K562 (cell line): ENCODE measurements around the gene HOXD13. TPM values are rescaled to one million over a fixed set of nuclear protein-coding genes. Genes with fewer than 3 reads are reported as not detected.

Source experiments
- ATAC-seq: fragments of 200-7000 bp; cut with Tn5 transposase; 3 replicates; pipeline ENCODE4 v1.9.1; 2020; ENCODE audit warnings: moderate library complexity
- BruUV-seq: library from RNA; stranded (reverse); fragments of 400-500 nt; replicated peaks from 2 replicates; lab custom pipeline; 2021; lab: Mats Ljungman, UMichigan
- CTCF ChIA-PET: fragments of 300-600 bp; formaldehyde crosslinking; extraction: SDS; loops from one replicate; lab custom pipeline; 2021; ENCODE audit warnings: low intra/inter-chr PET ratio; lab: Yijun Ruan, JAX
- POLR2A ChIA-PET: fragments of 300-600, 350-650 bp; sonication (Branson Sonifier 250); formaldehyde crosslinking; extraction: SDS; loops from one replicate; lab custom pipeline; 2021; ENCODE audit warnings: antibody characterized with exemption, inconsistent platforms; lab: Yijun Ruan, JAX
- DNase-seq, 4 experiments: peaks; one replicate each; pipeline versions ENCODE4 v3.0.0 to v3.0.0-alpha.2; 2011 to 2018; ENCODE audit warnings: low spot score in 3 of 4, mixed read lengths in 3 of 4; ENCODE audit errors: extremely low read depth in 1 of 4
- FAIRE-seq: peaks from 2 replicates; lab custom pipeline; 2011; peaks lifted over from hg19 to GRCh38; lab: Jason Lieb, UNC
- H2AFZ ChIP-seq: 2 replicates; pipeline ENCODE4 v1.6.0; 2011; ENCODE audit warnings: low read depth, low read length, control low read depth, inconsistent platforms
- H3K27ac ChIP-seq: fragments of 200-600 bp; 3 replicates; pipeline ENCODE4 v1.8.0; 2011; ENCODE audit warnings: low read depth, mild to moderate bottlenecking, control low read depth, inconsistent platforms, low read length, moderate library complexity, mixed read lengths; ENCODE audit errors: extremely low read depth
- H3K27me3 ChIP-seq, 2 experiments: fragments of 300-600 bp in 1 of 2; 2 replicates in 1 of 2; 3 replicates in 1 of 2; pipeline versions ENCODE4 v1.6.0 to v1.8.0; 2011; ENCODE audit warnings: inconsistent platforms in 2 of 2, low read length in 2 of 2, mild to moderate bottlenecking in 1 of 2, mixed read lengths in 1 of 2, moderate library complexity in 1 of 2; ENCODE audit not compliant: control insufficient read depth in 2 of 2, insufficient read depth in 2 of 2
- H3K36me3 ChIP-seq: fragments of 300-600 bp; 3 replicates; pipeline ENCODE4 v1.8.0; 2011; ENCODE audit warnings: mild to moderate bottlenecking, low read length, inconsistent platforms; ENCODE audit not compliant: control insufficient read depth, insufficient read depth
- H3K4me1 ChIP-seq, 2 experiments: fragments of 200-600 bp in 1 of 2; replicated peaks in 1 of 2; 2 replicates in 1 of 2; 3 replicates in 1 of 2; pipeline versions ENCODE4 v1.5.1 to v1.8.0; 2011; ENCODE audit warnings: inconsistent platforms in 2 of 2, low read length in 2 of 2, mild to moderate bottlenecking in 1 of 2, mixed read lengths in 1 of 2, moderate library complexity in 1 of 2; ENCODE audit not compliant: control insufficient read depth in 2 of 2, insufficient read depth in 2 of 2
- H3K4me2 ChIP-seq: 2 replicates; pipeline ENCODE4 v1.6.1; 2011; ENCODE audit warnings: low read length, control low read depth, inconsistent platforms, mixed read lengths; ENCODE audit not compliant: insufficient read depth
- H3K4me3 ChIP-seq: fragments of 200-600 bp; sonication (generic), shearing (Covaris generic); 2 replicates; pipeline ENCODE4 v1.5.1; 2016; ENCODE audit warnings: control low read depth, inconsistent platforms
- H3K79me2 ChIP-seq: fragments of 200-600 bp; 3 replicates; pipeline ENCODE4 v1.8.0; 2011; ENCODE audit warnings: low read length, inconsistent platforms; ENCODE audit not compliant: control insufficient read depth, insufficient read depth
- H3K9ac ChIP-seq, 2 experiments: 2 replicates each; pipeline versions ENCODE4 v1.6.0 to v1.6.1; 2011; ENCODE audit warnings: low read depth in 2 of 2, low read length in 2 of 2, control low read depth in 1 of 2, inconsistent platforms in 1 of 2, mild to moderate bottlenecking in 1 of 2, mixed read lengths in 1 of 2; ENCODE audit not compliant: insufficient read depth in 1 of 2
- H3K9me1 ChIP-seq: one replicate; pipeline ENCODE4 v1.6.0; 2011; ENCODE audit warnings: inconsistent platforms, mild to moderate bottlenecking, low read length, moderate library complexity; ENCODE audit not compliant: control insufficient read depth, insufficient read depth
- H3K9me3 ChIP-seq: replicated peaks from 2 replicates; pipeline ENCODE4 v1.5.1; 2011; ENCODE audit warnings: low read depth, low read length, inconsistent platforms; ENCODE audit not compliant: control insufficient read depth, insufficient read depth
- H4K20me1 ChIP-seq: replicated peaks from 2 replicates; pipeline ENCODE4 v1.6.1; 2011; ENCODE audit warnings: low read length, inconsistent platforms, mixed read lengths; ENCODE audit not compliant: control insufficient read depth, insufficient read depth
- ARID1B ChIP-seq: fragments of 450-650 bp; IDR thresholded peaks from 2 replicates; pipeline ENCODE4 v1.6.1; 2016; ENCODE audit warnings: antibody characterized with exemption, mild to moderate bottlenecking, inconsistent platforms
- BHLHE40 ChIP-seq: IDR thresholded peaks from 2 replicates; pipeline ENCODE4 v1.6.1; 2011; ENCODE audit warnings: low read length, improper control_type of control experiment
- CTBP1 ChIP-seq: fragments of 450-650 bp; IDR thresholded peaks from 2 replicates; pipeline ENCODE4 v1.6.1; 2016; ENCODE audit warnings: borderline replicate concordance
- GABPB1 ChIP-seq: sonication (generic); formaldehyde crosslinking; IDR thresholded peaks from 2 replicates; pipeline ENCODE4 v1.8.0; 2022; ENCODE audit warnings: mild to moderate bottlenecking, missing genetic modification reagents
- HDAC2 ChIP-seq: fragments of 450-650 bp; IDR thresholded peaks from 2 replicates; pipeline ENCODE4 v1.6.1; 2016; ENCODE audit warnings: mild to moderate bottlenecking
- HMG20A ChIP-seq: fragments of 450-650 bp; formaldehyde crosslinking; conservative IDR thresholded peaks from 2 replicates; pipeline ENCODE4 v1.4.0; 2020; ENCODE audit warnings: mild to moderate bottlenecking, mixed read lengths
- MYC ChIP-seq, 2 experiments: fragments of 250-450 bp in 1 of 2; sonication (Bioruptor Pico) in 1 of 2; IDR thresholded peaks; 2 replicates each; pipeline versions ENCODE4 v1.5.1 to v1.6.1; 2012 to 2021; ENCODE audit warnings: low read depth in 2 of 2, borderline replicate concordance in 1 of 2, improper control_type of control experiment in 1 of 2, low read length in 1 of 2, mild to moderate bottlenecking in 1 of 2, moderate library complexity in 1 of 2
- NR3C1 ChIP-seq: sonication (generic); formaldehyde crosslinking; IDR thresholded peaks from 2 replicates; pipeline ENCODE4 v1.8.1; 2022; ENCODE audit warnings: missing genetic modification reagents
- NRF1 ChIP-seq, 2 experiments: fragments of 450-650 bp; IDR thresholded peaks in 1 of 2; conservative IDR thresholded peaks in 1 of 2; 2 replicates each; pipeline ENCODE4 v1.6.1; 2014; ENCODE audit warnings: mild to moderate bottlenecking in 2 of 2
- POLR2AphosphoS5 ChIP-seq: IDR thresholded peaks from 2 replicates; pipeline ENCODE4 v1.6.1; 2011; ENCODE audit warnings: mild to moderate bottlenecking, low read depth, low read length, moderate library complexity; ENCODE audit not compliant: control insufficient read depth, insufficient read depth
- SMARCB1 ChIP-seq: IDR thresholded peaks from 2 replicates; pipeline ENCODE4 v1.6.1; 2011; ENCODE audit warnings: improper control_type of control experiment, low read depth; ENCODE audit not compliant: insufficient read length
- TOE1 ChIP-seq, 2 experiments: fragments of 450-650 bp in 1 of 2; sonication (generic) in 1 of 2; formaldehyde crosslinking in 1 of 2; IDR thresholded peaks; 2 replicates each; pipeline versions ENCODE4 v1.7.1 to v1.8.0; 2016 to 2022; ENCODE audit warnings: borderline replicate concordance in 2 of 2, mild to moderate bottlenecking in 2 of 2, antibody characterized with exemption in 1 of 2, inconsistent platforms in 1 of 2, low read depth in 1 of 2, missing genetic modification reagents in 1 of 2, moderate library complexity in 1 of 2
- XRCC5 ChIP-seq: fragments of 200-400 bp; formaldehyde crosslinking; IDR thresholded peaks from 2 replicates; pipeline ENCODE4 v1.6.1; 2017; ENCODE audit warnings: low read depth, mild to moderate bottlenecking, low read length
- ZFPM2 ChIP-seq: fragments of 250-450 bp; sonication (Bioruptor Pico); IDR thresholded peaks from 2 replicates; pipeline ENCODE4 v1.5.1; 2022; ENCODE audit warnings: mild to moderate bottlenecking
- ZNF12 ChIP-seq: sonication (generic); formaldehyde crosslinking; IDR thresholded peaks from 2 replicates; pipeline ENCODE4 v1.4.0; 2020; ENCODE audit warnings: mild to moderate bottlenecking, missing genetic modification reagents
- ZNF592 ChIP-seq: fragments of 450-650 bp; IDR thresholded peaks from 2 replicates; pipeline ENCODE4 v1.6.1; 2017; ENCODE audit warnings: antibody characterized with exemption, mild to moderate bottlenecking
- WGBS: fragments of 100-300 bp; shearing (Covaris generic); methylation state at CpG from one replicate; pipeline ENCODE4 v1.1.6; 2016; ENCODE audit warnings: low coverage, mixed read lengths; ENCODE audit not compliant: insufficient coverage; ENCODE audit errors: missing lambda C conversion rate; 5-methylcytosine and 5-hydroxymethylcytosine counted together
- in situ Hi-C: fragments of 300-500 bp; cut with MboI; formaldehyde crosslinking; loops from 4 replicates; pipeline ENCODE4 v1.15.0; 2018; ENCODE audit warnings: inconsistent platforms, mixed read lengths
- intact Hi-C: fragments of 100-400 bp; cut with micrococcal nuclease; formaldehyde crosslinking; loops from 2 replicates; pipeline ENCODE4 v1.14.2; 2022
- polyA plus RNA-seq, 8 experiments: library from polyadenylated mRNA; depleted of rRNA in 4 of 8; stranded (reverse) in 5 of 8; unstranded in 3 of 8; fragments of >200 nt; fragmentation: Nextera tagmentation in 2 of 8; fragmentation: Illumina TruSeq in 1 of 8; extraction: Ambion mirVana in 2 of 8; extraction: Trizol in 1 of 8; gene quantifications; 2 replicates each; pipeline versions ENCODE4 v1.2.1 to v1.2.3, GENCODE V29; 2011 to 2014; ENCODE audit warnings: inconsistent platforms in 1 of 8, missing spikeins in 1 of 8
- total RNA-seq, 7 experiments: library from RNA; depleted of rRNA in 6 of 7; stranded (reverse); fragments of >200 nt in 6 of 7; fragmentation: Illumina TruSeq in 2 of 7; extraction: Trizol in 2 of 7; gene quantifications; 2 replicates each; pipeline versions ENCODE4 v1.2.1 to v1.2.3, GENCODE V29; 2011 to 2021; ENCODE audit warnings: low replicate concordance in 1 of 7

Gene HOXD13
- total and polyA plus RNA-seq, 9 of the 15 experiments (the other 6 are each of a cell fraction or from before 2014, with no cell fraction given): 0.03 to 0.04 TPM; not detected in 7

- in situ Hi-C loops: loop anchor here (25.0 kb wide), 2 partner anchors 678 to 1628 kb away; no protein-coding TSS in a partner anchor
- BruUV-seq: no TSS peak
- H3K9me1 ChIP-seq: no peaks in the 10 kb centered on the region
- TF ChIP-seq POLR2AphosphoS5: no peak
- no peak for TF ChIP-seq ARID1B
- no peak for TF ChIP-seq GABPB1
- no peak for TF ChIP-seq SMARCB1
- no peak for TF ChIP-seq NRF1 (conservative IDR thresholded peaks at IDR 0.05 in 1 of 2, IDR thresholded peaks at IDR 0.05 in 1 of 2)
- no peak for TF ChIP-seq HMG20A (CRISPR knock-in tag)
- TF ChIP-seq HDAC2: no peak
- TF ChIP-seq ZFPM2: no peak
- no peak for TF ChIP-seq MYC (IDR thresholded peaks at IDR 0.05; ENCODE audit: low read depth, low read length)
- TF ChIP-seq MYC (CRISPR knock-in tag; IDR thresholded peaks at IDR 0.05; ENCODE audit: borderline replicate concordance, low read depth): no peak
- TF ChIP-seq BHLHE40: no peak
- no peak for TF ChIP-seq TOE1 (IDR thresholded peaks at IDR 0.05; ENCODE audit: borderline replicate concordance)
- TF ChIP-seq TOE1 (CRISPR knock-in tag; IDR thresholded peaks at IDR 0.05; ENCODE audit: borderline replicate concordance, low read depth): no peak
- no peak for TF ChIP-seq XRCC5
- TF ChIP-seq ZNF592: no peak
- no peak for TF ChIP-seq CTBP1
- TF ChIP-seq NR3C1 (CRISPR knock-in tag): no peak
- no peak for TF ChIP-seq ZNF12
These were observed 41.5 kb downstream of the HOXD13 start for GRCh38 chr2:176134035-176134434.

More at GRCh38 chr2:176134035-176134434, 41.5 kb downstream of the HOXD13 start:
- H3K27ac ChIP-seq: no peak overlapping the region
- H3K27me3 ChIP-seq: peaks cover 47 to 72% of the 10 kb centered on the region in 2 experiments
- no peak for DNase-seq
- no peak overlapping the region for H3K4me3 ChIP-seq
- no peak overlapping the region for H2AFZ ChIP-seq
- H3K9me3 ChIP-seq: no peaks in the 10 kb centered on the region
- POLR2A ChIA-PET: interaction anchor here (2.3 kb wide), 1 partner anchor 321 kb away, joined by 5 read pairs; no protein-coding TSS in a partner anchor
- no peaks in the 10 kb centered on the region for H3K36me3 ChIP-seq
- intact Hi-C loops: no loop called here
- CTCF ChIA-PET: interaction anchor here (0.6 kb wide), 1 partner anchor 895 kb away, joined by 3 read pairs; no protein-coding TSS in a partner anchor
- no peaks in the 10 kb centered on the region for H3K79me2 ChIP-seq
- no peak overlapping the region for H3K9ac ChIP-seq
- 0 out of 2 replicates have a peak, but pooled peaks cover 2% of the 10 kb centered on the region for H4K20me1 ChIP-seq
- no peak for ATAC-seq
- peaks cover 0 to 23% of the 10 kb centered on the region in 2 experiments; a peak in 2 of 5 replicates for H3K4me1 ChIP-seq
- WGBS: 0% methylated on average over 4 of the region's 4 CpGs
- no peak overlapping the region for H3K4me2 ChIP-seq
- FAIRE-seq: peak; percentile 26
